Brain microvascular endothelial cell (primary cell): ENCODE results near the gene B3GALNT1.

Experiments
- DNase-seq: peaks from one replicate; pipeline ENCODE4 v3.0.0-alpha.2; 2020
- H3K27ac ChIP-seq: fragments of 250-450 bp; sonication (Bioruptor Pico); 2 replicates; pipeline ENCODE4 v1.5.1; 2020; ENCODE audit warnings: mild to moderate bottlenecking, moderate library complexity
- H3K27me3 ChIP-seq: fragments of 250-450 bp; sonication (Bioruptor Pico); replicated peaks from 2 replicates; pipeline ENCODE4 v1.5.1; 2020; ENCODE audit warnings: mild to moderate bottlenecking
- H3K36me3 ChIP-seq: fragments of 250-450 bp; sonication (Bioruptor Pico); replicated peaks from 2 replicates; pipeline ENCODE4 v1.5.1; 2020; ENCODE audit warnings: mild to moderate bottlenecking
- H3K4me3 ChIP-seq: 2 replicates; pipeline ENCODE4 v1.5.1; 2011; ENCODE audit warnings: low read depth, mild to moderate bottlenecking, control low read depth, low read length, moderate library complexity
- CTCF ChIP-seq: IDR thresholded peaks from 2 replicates; pipeline ENCODE4 v1.5.1; 2011; ENCODE audit warnings: low read depth, mild to moderate bottlenecking, moderate library complexity, low read length, control low read depth, inconsistent platforms; ENCODE audit errors: missing control alignments
- in situ Hi-C: cut with HindIII; loops from 2 replicates; pipeline ENCODE4 v1.10.0; 2017; ENCODE audit warnings: low sequenced_read_pairs, low pct_ligation_motif_present

The B3GALNT1 gene

DNA sequence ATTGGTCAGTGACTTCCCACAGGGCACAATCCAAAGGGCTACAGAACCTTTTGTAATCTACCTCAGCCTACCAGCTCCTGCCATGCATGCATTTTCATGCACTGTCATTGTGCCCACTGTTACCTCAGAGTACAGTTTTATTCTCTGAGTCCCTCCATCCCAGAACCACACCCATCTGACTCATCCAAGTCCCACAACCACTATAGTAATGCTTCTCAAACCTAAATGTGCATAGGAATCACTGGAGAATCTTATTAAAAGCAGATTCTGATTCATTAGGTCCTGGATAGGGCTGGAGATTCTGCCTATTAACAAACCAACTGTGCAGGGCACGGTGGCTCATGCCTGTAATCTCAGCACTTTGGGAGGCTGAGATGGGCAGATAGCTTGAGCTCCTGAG is 3.7 kb upstream of the B3GALNT1 start:
- no peak for TF ChIP-seq CTCF
- DNase-seq = no peak
- H3K4me3 ChIP-seq = no peak overlapping the region
- H3K27ac ChIP-seq = no peak overlapping the region
- in situ Hi-C loops = no loop called here
- no peaks in the 10 kb centered on the region for H3K27me3 ChIP-seq
- no peaks in the 10 kb centered on the region for H3K36me3 ChIP-seq

DNA sequence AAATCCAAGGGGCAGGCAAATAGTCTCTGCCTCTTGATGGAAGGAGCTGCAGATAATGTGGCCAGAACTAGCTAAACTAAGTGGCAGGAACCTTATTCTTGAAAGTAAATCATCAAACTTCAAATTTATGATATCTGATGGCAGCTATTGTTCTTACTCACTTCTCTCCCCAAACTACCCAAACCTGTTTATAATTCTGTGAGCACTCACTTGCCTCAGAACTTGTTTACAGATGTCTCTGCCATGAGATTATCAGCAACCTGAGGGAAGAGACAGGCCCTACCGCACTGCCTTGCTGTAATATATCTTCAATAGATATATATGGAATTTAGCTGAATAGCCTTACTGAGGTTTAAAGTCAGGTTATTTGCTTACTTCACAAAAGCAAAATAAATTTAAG is 2.2 kb upstream of the B3GALNT1 start:
- no peaks in the 10 kb centered on the region for H3K27me3 ChIP-seq
- in situ Hi-C loops = no loop called here
- TF ChIP-seq CTCF = no peak
- H3K27ac ChIP-seq = no peak overlapping the region
- no peak for DNase-seq
- no peaks in the 10 kb centered on the region for H3K36me3 ChIP-seq
- no peak overlapping the region for H3K4me3 ChIP-seq

DNA sequence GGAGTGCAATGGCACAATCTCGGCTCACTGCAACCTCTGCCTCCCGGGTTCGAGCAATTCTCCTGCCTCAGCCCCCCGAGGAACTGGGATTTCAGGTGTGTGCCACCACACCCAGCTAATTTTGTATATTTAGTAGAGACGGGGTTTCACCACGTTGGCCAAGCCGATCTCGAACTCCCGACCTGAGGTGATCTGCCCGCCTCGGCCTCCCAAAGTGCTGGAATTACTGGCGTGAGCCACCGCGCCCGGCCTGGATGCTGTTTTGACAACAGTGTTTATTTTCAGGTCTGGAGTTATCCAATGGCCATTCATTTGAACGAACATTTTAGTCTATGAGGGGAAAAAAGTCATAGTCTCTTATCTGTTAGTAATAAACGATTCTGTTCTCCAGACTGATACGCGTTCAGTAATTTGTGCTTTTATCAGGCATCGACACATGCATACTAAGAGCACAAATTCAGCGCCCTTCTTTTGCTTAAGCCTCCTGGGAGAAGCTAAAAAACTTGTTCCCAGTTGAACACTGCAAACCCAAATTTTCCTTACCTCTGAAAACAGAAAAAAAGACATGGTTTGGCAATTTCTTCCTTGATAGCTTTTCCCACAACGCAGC is 1.3 kb downstream of the B3GALNT1 start:
- Histone ChIP-seq H3K27ac (no peak overlapping the region), H3K4me3 (peak overlapping the region; percentile 75), H3K27me3 (no peaks in the 10 kb centered on the region), H3K36me3 (no peaks in the 10 kb centered on the region)
- DNase-seq = no peak
- no peak for TF ChIP-seq CTCF
- in situ Hi-C loops = no loop called here

DNA sequence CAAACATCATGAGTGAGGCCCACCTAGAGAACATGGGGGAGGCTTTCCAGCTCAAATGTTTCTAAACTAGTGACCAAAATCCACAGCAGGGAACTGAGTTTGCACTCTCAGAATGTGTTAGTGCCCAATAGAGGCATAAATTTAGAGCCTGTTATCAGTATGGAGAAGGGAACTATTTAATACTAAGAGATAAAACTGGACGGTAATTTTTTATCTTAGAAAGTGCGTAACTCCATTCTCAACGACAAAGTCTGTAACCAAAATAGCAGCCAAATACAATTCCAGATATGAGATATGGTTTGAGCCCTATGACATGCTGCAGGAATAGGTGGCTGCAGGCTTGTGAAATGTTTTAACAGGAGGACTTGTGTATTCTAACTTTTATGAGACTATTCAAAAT is 3.5 kb downstream of the B3GALNT1 start:
- DNase-seq = no peak
- no peak for TF ChIP-seq CTCF
- in situ Hi-C loops = no loop called here
- no peaks in the 10 kb centered on the region for H3K36me3 ChIP-seq
- H3K27ac ChIP-seq = no peak overlapping the region
- H3K27me3 ChIP-seq = no peaks in the 10 kb centered on the region
- no peak overlapping the region for H3K4me3 ChIP-seq

DNA sequence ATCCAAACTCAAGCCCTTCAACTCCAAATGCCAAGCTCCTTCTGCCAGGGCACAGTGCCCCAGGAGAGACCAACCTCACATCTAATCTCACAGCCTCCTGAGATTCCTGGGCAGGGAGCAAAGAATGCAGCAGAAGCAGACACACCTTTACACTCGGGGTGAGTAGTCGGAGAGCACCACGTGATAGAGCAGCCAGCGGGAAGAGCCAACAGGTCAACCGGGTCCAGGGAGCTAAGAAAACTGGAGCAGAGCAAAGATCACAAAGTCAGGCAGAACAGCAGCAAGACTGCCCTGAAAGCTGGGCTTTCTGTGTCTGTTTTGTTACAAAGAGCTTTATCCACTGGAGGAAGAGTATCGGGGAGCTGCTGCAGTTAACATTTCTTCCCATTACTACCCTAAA is 4.2 kb downstream of the B3GALNT1 start:
- no peak for DNase-seq
- Histone ChIP-seq H3K27ac (no peak overlapping the region), H3K27me3 (no peaks in the 10 kb centered on the region), H3K4me3 (no peak overlapping the region), H3K36me3 (no peaks in the 10 kb centered on the region)
- in situ Hi-C loops = no loop called here
- no peak for TF ChIP-seq CTCF

GRCh38 chr3:161096771-161097367 is 8.3 kb downstream of the B3GALNT1 start:
- TF ChIP-seq CTCF = peak; percentile 61
- Histone ChIP-seq H3K4me3 (no peak overlapping the region), H3K27ac (no peak overlapping the region), H3K36me3 (no peaks in the 10 kb centered on the region), H3K27me3 (no peaks in the 10 kb centered on the region)
- no peak for DNase-seq
- in situ Hi-C loops = no loop called here
